ENCODE measurements around the gene XPR1. TPM values are rescaled to one million over a fixed set of nuclear protein-coding genes. Genes with fewer than 3 reads are reported as not detected.

XPR1 gene
- total RNA-seq, 4 donors from 2014 or later: 16.8 to 25.3 (median 18.8) TPM

DNA sequence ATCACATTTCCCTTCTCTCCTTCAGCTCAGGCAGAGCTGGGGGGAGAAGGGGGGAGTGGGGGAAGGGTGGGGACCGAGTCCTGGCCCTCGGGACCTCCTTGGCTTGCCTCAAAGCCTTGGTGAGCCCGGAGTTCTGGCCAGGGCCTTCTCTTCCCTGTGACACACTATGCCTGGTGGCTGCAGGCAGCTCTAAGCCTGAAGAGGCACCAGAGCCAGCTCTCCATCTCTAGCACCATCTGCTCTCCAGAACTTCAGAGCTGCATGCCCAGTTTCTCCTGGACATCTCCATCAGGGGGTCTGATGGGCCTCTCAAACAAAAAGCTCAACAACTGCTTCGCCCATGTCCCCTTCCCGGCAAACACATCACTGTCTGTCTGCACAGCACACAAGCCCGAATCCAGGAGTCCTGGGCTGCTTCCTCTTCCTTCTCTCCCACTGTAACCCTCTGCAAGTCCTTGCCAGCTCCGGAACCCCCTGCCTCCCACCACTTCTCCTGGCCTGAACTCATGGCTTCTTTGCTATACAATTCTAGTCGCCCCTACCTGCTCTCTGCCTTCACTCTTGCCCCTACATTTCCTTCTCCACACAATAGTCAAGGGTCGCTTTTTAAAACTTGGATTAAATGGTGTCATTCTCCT, 307.4 kb downstream of the XPR1 start:
- Histone ChIP-seq H3K27me3 (no peaks in the 10 kb centered on the region), H3K4me3 (no peak overlapping the region), H3K36me3 (peaks cover 0 to 87% (median 0%) of the 10 kb centered on the region in 3 donors), H3K4me1 (no peaks in the 10 kb centered on the region), H3K9me3 (no peaks in the 10 kb centered on the region), H3K27ac (no peak overlapping the region)
- WGBS, 2 donors: 81 to 82% methylated on average over 9 of the region's 9 CpGs
- no peak for DNase-seq (ENCODE audit: low spot score in 2 of 2)
- TF ChIP-seq EP300 (IDR thresholded peaks at IDR 0.05) (no peak), POLR2A (IDR thresholded peaks at IDR 0.05) (no peak)
- TF ChIP-seq, protein P1, sequence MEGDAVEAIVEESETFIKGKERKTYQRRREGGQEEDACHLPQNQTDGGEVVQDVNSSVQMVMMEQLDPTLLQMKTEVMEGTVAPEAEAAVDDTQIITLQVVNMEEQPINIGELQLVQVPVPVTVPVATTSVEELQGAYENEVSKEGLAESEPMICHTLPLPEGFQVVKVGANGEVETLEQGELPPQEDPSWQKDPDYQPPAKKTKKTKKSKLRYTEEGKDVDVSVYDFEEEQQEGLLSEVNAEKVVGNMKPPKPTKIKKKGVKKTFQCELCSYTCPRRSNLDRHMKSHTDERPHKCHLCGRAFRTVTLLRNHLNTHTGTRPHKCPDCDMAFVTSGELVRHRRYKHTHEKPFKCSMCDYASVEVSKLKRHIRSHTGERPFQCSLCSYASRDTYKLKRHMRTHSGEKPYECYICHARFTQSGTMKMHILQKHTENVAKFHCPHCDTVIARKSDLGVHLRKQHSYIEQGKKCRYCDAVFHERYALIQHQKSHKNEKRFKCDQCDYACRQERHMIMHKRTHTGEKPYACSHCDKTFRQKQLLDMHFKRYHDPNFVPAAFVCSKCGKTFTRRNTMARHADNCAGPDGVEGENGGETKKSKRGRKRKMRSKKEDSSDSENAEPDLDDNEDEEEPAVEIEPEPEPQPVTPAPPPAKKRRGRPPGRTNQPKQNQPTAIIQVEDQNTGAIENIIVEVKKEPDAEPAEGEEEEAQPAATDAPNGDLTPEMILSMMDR (IDR thresholded peaks at IDR 0.05): no peak

DNA sequence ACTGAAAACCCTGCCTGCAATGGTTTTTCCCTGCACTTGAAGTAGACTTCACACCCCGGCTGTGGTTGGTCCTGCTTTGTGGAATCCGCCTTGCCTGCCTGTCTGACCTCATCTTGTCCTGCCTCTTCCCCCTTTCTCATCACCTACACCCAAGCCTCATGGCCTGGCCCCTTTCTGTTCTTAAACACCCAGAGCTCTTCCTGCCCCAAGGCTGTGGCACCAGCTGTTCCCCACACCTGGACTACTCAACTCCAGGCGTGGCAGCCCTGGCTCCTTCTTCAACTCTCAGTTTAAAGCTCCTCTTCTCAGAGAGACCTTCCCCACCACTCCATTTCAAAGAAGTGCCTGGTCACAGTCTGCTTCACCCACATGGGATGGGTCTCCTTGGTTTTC, 307.9 kb downstream of the XPR1 start:
- WGBS, 2 donors: 93% methylated on average over 3 of the region's 3 CpGs
- no peaks in the 10 kb centered on the region for H3K9me3 ChIP-seq
- TF ChIP-seq POLR2A (IDR thresholded peaks at IDR 0.05): no peak
- TF ChIP-seq, protein P1 (IDR thresholded peaks at IDR 0.05): no peak
- TF ChIP-seq EP300 (IDR thresholded peaks at IDR 0.05): no peak
- H3K4me3 ChIP-seq: no peak overlapping the region
- H3K27ac ChIP-seq: no peak overlapping the region
- no peak for DNase-seq (ENCODE audit: low spot score in 2 of 2)
- no peaks in the 10 kb centered on the region for H3K27me3 ChIP-seq
- no peaks in the 10 kb centered on the region for H3K4me1 ChIP-seq
- peaks cover 0 to 87% (median 0%) of the 10 kb centered on the region in 3 donors for H3K36me3 ChIP-seq

Small RNAs within 50 kb of the gene (small RNA-seq; reads per million reads assigned to genes)
- not detected for gene RF00026

Other genes starting within 250 kb of the XPR1 start
- gene ACBD6, start 129.4 kb upstream of the XPR1 start, total RNA-seq: 10 to 100 TPM; 55.7 to 61.8 (median 57.2) TPM
- not detected for gene OVAAL, start 73.1 kb upstream of the XPR1 start, total RNA-seq